ENCODE results near the gene IGF1R.

The IGF1R gene

GRCh38 chr15:98714922-98715321 lies 66.6 kb downstream of the IGF1R start:
- no peak for TF ChIP-seq GATA1 (IDR thresholded peaks at IDR 0.05; ENCODE audit: low read depth, low read length)
- no peak for TF ChIP-seq POLR2A (IDR thresholded peaks at IDR 0.05; ENCODE audit: low read length)

GRCh38 chr15:98715401-98715800 lies 67.1 kb downstream of the IGF1R start:
- DNase-seq: no peak
- TF ChIP-seq POLR2A (IDR thresholded peaks at IDR 0.05; ENCODE audit: low read length) (no peak), GATA1 (IDR thresholded peaks at IDR 0.05; ENCODE audit: low read depth, low read length) (no peak)

More at GRCh38 chr15:98714922-98715321, 66.6 kb downstream of the IGF1R start:
- DNase-seq: no peak

GRCh38 chr15:98715890-98716443 lies 67.6 kb downstream of the IGF1R start:
- no peak for DNase-seq
- TF ChIP-seq GATA1 (IDR thresholded peaks at IDR 0.05; ENCODE audit: low read depth, low read length): no peak
- TF ChIP-seq POLR2A (IDR thresholded peaks at IDR 0.05; ENCODE audit: low read length): no peak

DNA sequence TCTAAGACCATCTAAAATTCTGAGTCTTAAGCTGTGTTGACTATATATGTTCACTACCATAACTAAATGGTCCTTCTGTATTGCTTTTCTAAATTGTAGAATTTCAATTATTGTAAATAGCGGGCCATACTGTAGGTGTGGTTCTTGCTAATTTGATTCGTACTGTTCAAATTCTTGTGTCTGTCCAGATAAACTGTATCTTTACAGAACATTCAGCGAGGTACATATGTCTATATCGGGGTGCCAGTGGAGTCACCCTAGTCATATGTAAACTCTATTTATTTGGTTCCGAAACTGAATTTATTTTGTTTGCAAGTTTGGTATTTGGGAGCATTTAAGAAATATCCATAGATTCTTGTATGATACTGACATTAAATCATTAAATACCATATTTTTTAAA lies 69.0 kb downstream of the IGF1R start:
- TF ChIP-seq GATA1 (IDR thresholded peaks at IDR 0.05; ENCODE audit: low read depth, low read length) (no peak), POLR2A (IDR thresholded peaks at IDR 0.05; ENCODE audit: low read length) (no peak)
- peak; percentile 28 to 51 for DNase-seq

- DNase-seq: no peak
- TF ChIP-seq POLR2A (IDR thresholded peaks at IDR 0.05; ENCODE audit: low read length) (no peak), GATA1 (IDR thresholded peaks at IDR 0.05; ENCODE audit: low read depth, low read length) (no peak)
These were observed 69.6 kb downstream of the IGF1R start for GRCh38 chr15:98717942-98718341.

- TF ChIP-seq GATA1 (IDR thresholded peaks at IDR 0.05; ENCODE audit: low read depth, low read length) (no peak), POLR2A (IDR thresholded peaks at IDR 0.05; ENCODE audit: low read length) (no peak)
- peak in 1 of 2 experiments; percentile 13 for DNase-seq
These were observed 70.2 kb downstream of the IGF1R start for GRCh38 chr15:98718426-98719136.

DNA sequence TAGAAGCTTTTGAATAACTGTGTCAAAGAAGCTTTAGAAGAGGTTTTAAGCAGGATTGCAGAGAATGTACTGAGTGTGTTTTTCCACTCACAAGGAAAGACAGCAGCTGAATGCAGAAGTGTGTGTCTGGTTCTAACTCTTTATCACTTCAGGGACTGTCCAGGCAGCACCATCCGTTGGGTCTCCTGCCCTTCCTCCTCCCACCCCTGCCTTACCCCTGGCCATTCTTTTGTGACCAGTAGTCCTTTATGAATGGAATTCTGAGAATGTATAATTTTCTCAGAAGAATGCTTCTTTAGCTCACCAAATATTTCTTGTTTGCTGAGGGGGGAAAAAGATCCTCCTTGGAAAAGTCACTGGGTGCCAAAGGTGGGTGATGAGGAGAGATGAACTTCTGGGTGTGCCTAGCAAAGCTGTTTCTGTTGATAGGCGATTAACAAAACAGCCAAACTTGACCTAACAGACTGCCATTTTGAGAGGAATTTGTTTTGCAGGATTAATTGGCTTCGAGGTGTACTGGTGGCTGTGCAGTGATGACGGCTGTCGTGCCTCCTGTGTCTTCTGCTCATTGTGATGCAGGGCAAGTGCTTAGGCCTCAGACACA lies 70.9 kb downstream of the IGF1R start:
- peak; percentile 58 to 73 for DNase-seq

DNA sequence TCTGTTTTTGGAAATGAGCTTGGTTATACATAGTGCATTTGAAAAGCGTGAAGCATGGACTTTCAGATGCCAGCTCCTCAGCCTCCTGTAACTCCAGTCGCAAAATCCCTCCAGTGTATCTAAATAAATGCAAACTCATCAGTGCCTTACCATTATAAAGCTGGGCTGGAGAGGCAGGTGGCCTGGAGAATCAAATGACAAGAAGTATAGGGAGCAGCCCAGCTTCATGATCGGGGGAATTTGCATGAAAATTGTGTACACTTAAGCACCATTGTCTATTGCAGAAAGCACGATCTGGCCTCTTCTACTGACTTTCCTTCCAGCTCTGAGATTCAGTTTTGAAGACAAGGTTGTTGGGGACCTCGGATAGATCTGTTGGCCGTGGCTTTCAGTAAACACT lies 71.7 kb downstream of the IGF1R start:
- no peak for DNase-seq
- TF ChIP-seq POLR2A (IDR thresholded peaks at IDR 0.05; ENCODE audit: low read length): no peak

More for the DNA sequence above, 70.9 kb downstream of the IGF1R start:
- no peak for TF ChIP-seq POLR2A (IDR thresholded peaks at IDR 0.05; ENCODE audit: low read length)
- no peak for TF ChIP-seq GATA1 (IDR thresholded peaks at IDR 0.05; ENCODE audit: low read depth, low read length)

GRCh38 chr15:98720577-98721565 lies 72.5 kb downstream of the IGF1R start:
- TF ChIP-seq POLR2A (IDR thresholded peaks at IDR 0.05; ENCODE audit: low read length): no peak
- TF ChIP-seq GATA1 (IDR thresholded peaks at IDR 0.05; ENCODE audit: low read depth, low read length): no peak
- DNase-seq: no peak

DNA sequence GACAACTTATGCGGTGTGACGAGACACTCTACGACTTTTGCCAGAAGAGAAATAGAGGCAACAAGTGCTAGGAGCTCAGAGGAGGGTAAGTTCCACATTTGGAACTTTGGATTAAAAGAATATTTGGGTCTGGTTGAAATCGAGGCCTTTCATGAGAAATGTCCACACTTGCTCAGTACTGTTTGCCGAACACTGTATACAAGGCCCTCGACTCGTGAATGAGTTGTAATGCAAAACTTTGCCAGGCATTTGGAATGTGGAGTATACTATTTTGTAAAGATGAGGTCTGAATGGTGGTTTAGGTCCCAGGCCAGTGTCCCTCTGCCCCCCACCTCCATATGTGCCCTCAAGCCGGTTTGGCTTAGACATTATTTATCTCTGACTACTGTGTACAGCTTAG lies 73.9 kb downstream of the IGF1R start:
- no peak for TF ChIP-seq GATA1 (IDR thresholded peaks at IDR 0.05; ENCODE audit: low read depth, low read length)
- TF ChIP-seq POLR2A (IDR thresholded peaks at IDR 0.05; ENCODE audit: low read length): no peak
- no peak for DNase-seq

GRCh38 chr15:98722645-98723044 lies 74.3 kb downstream of the IGF1R start:
- DNase-seq: no peak
- no peak for TF ChIP-seq GATA1 (IDR thresholded peaks at IDR 0.05; ENCODE audit: low read depth, low read length)
- no peak for TF ChIP-seq POLR2A (IDR thresholded peaks at IDR 0.05; ENCODE audit: low read length)

GRCh38 chr15:98723195-98723594 lies 74.9 kb downstream of the IGF1R start:
- no peak for DNase-seq
- TF ChIP-seq GATA1 (IDR thresholded peaks at IDR 0.05; ENCODE audit: low read depth, low read length) (no peak), POLR2A (IDR thresholded peaks at IDR 0.05; ENCODE audit: low read length) (no peak)

DNA sequence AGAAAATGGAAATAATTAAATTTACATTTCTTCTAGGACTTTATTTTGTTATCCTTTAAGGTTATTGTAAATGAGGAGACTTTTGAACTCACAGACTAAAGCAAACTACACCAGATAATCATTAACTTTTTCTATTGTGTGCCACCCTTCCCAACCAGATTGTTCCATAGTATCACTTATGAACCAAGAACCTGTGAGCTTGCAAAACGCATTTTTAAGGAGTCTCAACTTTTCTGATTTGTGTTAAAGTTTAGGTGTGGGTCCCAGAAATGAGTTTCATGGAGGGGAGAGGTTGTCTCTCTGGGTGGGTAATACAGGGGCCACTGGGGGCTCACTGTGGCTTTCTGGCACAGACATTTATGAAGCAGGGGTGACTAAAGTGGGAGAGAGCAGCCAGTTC lies 75.7 kb downstream of the IGF1R start:
- no peak for DNase-seq
- TF ChIP-seq GATA1 (IDR thresholded peaks at IDR 0.05; ENCODE audit: low read depth, low read length) (no peak), POLR2A (IDR thresholded peaks at IDR 0.05; ENCODE audit: low read length) (no peak)

DNA sequence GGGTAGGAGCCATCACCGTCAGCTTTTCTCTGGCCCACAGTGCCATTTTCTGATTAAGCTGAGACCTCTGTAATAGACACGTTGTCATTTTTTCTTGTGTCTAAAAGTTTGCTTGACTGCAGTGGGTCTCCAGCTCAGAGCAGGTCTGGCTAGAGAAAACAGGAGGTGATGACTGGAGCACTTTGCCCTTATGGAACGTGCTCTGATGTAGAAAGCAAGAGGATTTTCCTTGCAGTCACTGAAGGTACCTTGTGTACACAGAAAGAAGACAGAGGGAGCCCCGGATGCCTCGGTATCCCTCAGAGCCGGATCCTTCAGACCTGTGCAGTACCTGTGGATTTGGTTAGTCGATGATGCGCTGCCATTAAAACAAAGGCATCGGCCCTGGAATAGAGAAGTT lies 76.2 kb downstream of the IGF1R start:
- DNase-seq: no peak
- TF ChIP-seq POLR2A (IDR thresholded peaks at IDR 0.05; ENCODE audit: low read length) (no peak), GATA1 (IDR thresholded peaks at IDR 0.05; ENCODE audit: low read depth, low read length) (no peak)
